ENCODE data around the gene UMAD1. TPM values are rescaled to one million over a fixed set of nuclear protein-coding genes. Genes with fewer than 3 reads are reported as not detected.

UMAD1 gene
- total RNA-seq, 4 donors from 2014 or later, result 39.4 to 46.4 (median 44.0) TPM

DNA sequence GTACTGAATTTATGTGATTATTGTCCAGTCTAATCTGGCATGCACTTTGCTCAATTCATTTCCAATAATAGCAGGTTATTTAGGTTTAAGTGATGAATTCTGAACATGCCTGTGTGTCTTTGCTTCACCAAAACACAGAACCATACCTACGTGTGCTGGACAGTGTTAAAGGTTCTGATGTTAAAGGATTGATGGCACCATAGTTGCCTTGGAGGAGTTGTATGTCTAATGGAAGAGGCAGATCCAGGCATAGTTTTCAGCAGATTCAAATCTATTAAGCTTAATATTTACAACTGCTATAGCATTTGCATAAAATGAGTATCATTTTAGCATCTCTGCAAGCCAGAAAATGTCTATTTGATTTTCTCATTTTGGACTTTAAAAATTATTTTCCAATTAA lies 28.0 kb upstream of the UMAD1 start:
- no peak for TF ChIP-seq POLR2A (IDR thresholded peaks at IDR 0.05)
- no peak for TF ChIP-seq CTCF (IDR thresholded peaks at IDR 0.05)
- DNase-seq, result no peak
- intact Hi-C loops (cut with DNase I), result no loop called here
- Histone ChIP-seq H3K27me3 (no peaks in the 10 kb centered on the region), H3K4me3 (replicated peaks in 1 of 3) (no peak overlapping the region), H3K36me3 (no peaks in the 10 kb centered on the region), H3K27ac (no peak overlapping the region), H3K4me1 (peaks cover 0 to 4% of the 10 kb centered on the region in 2 donors), H3K9me3 (no peaks in the 10 kb centered on the region)
- WGBS, 2 donors, result 92 to 100% methylated on average over 1 of the region's 1 CpG

- 88 to 97% methylated on average over 1 of the region's 1 CpG for WGBS, 2 donors
- H3K4me3 ChIP-seq (replicated peaks in 1 of 3), result no peak overlapping the region
- H3K36me3 ChIP-seq, result no peaks in the 10 kb centered on the region
- TF ChIP-seq POLR2A (IDR thresholded peaks at IDR 0.05) (no peak), CTCF (IDR thresholded peaks at IDR 0.05) (no peak)
- H3K27ac ChIP-seq, result no peak overlapping the region
- H3K9me3 ChIP-seq, result no peaks in the 10 kb centered on the region
- no peaks in the 10 kb centered on the region for H3K4me1 ChIP-seq
- no peaks in the 10 kb centered on the region for H3K27me3 ChIP-seq
- DNase-seq, result no peak
- intact Hi-C loops (cut with DNase I), result no loop called here
These were observed 27.3 kb upstream of the UMAD1 start for GRCh38 chr7:7613210-7613609.

DNA sequence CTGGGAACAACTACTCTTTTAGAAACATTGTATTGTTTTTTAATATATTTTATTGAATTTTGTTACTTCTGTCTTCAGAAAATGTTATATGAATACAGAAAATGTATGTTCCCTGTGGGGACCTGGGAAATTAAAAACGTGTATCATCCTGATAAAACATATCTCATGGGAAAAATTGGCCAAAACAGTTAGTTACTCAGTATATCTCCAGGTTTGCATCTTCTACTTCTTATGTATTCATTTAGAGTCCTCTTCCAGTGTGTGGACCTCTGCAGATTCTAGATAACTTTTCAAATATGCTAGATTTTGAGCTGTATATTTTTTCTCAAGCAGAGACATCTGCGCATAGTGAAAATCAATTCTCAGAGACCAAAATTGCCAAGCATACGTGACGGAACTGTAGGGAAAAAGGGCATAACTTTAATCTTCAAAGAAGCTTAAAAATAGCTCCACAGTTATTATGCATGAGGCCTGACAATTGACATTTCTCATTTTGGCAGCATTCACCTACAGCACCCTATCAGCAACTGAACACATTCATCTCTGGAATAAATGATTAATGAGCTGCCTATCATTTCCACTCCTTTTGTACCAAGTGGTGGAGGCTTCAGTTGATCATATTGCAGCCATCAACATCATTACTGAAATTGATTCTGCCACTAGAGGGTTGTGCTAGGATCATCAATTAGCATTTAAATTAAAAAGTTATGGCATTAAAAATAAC lies 26.4 kb upstream of the UMAD1 start:
- H3K4me1 ChIP-seq, result no peaks in the 10 kb centered on the region
- no peak overlapping the region for H3K4me3 ChIP-seq (replicated peaks in 1 of 3)
- TF ChIP-seq CTCF (IDR thresholded peaks at IDR 0.05) (no peak), POLR2A (IDR thresholded peaks at IDR 0.05) (no peak)
- no peak overlapping the region for H3K27ac ChIP-seq
- WGBS, 2 donors, result 87 to 88% methylated on average over 4 of the region's 4 CpGs
- intact Hi-C loops (cut with DNase I), result no loop called here
- H3K36me3 ChIP-seq, result no peaks in the 10 kb centered on the region
- no peaks in the 10 kb centered on the region for H3K27me3 ChIP-seq
- no peaks in the 10 kb centered on the region for H3K9me3 ChIP-seq
- DNase-seq, result no peak

DNA sequence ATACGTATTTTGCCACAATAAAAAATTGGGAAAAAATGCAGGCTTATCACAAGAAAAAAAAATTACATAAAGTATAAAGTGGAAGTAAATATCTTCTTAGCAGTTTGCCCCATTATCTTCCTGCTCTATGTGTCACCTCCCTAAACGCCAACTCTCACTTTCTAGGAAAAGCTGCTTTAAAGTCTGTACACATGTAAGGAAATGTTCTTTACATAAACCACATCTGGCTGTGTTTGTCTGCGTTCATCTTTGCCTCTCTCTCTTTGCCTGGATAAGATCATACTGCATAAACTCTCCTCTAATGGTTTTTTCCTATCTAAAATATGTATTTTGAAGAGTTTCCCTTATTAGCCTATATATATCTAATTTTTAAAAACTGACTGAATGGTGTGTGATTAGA lies 23.0 kb upstream of the UMAD1 start:
- Histone ChIP-seq H3K4me1 (no peaks in the 10 kb centered on the region), H3K27ac (no peak overlapping the region), H3K36me3 (no peaks in the 10 kb centered on the region), H3K9me3 (no peaks in the 10 kb centered on the region), H3K27me3 (no peaks in the 10 kb centered on the region), H3K4me3 (replicated peaks in 1 of 3) (no peak overlapping the region)
- DNase-seq, result no peak
- TF ChIP-seq POLR2A (IDR thresholded peaks at IDR 0.05) (no peak), CTCF (IDR thresholded peaks at IDR 0.05) (no peak)
- WGBS, 2 donors, result 86 to 89% methylated on average over 3 of the region's 3 CpGs
- intact Hi-C loops (cut with DNase I), result no loop called here

- 100% methylated on average over 1 of the region's 1 CpG for WGBS, 2 donors
- H3K4me1 ChIP-seq, result no peaks in the 10 kb centered on the region
- H3K27me3 ChIP-seq, result no peaks in the 10 kb centered on the region
- intact Hi-C loops (cut with DNase I), result no loop called here
- no peak for TF ChIP-seq POLR2A (IDR thresholded peaks at IDR 0.05)
- no peak for TF ChIP-seq CTCF (IDR thresholded peaks at IDR 0.05)
- DNase-seq, result no peak
- no peaks in the 10 kb centered on the region for H3K9me3 ChIP-seq
- H3K27ac ChIP-seq, result no peak overlapping the region
- H3K36me3 ChIP-seq, result no peaks in the 10 kb centered on the region
- no peak overlapping the region for H3K4me3 ChIP-seq (replicated peaks in 1 of 3)
These were observed 22.1 kb upstream of the UMAD1 start for GRCh38 chr7:7618410-7618809.

Data from thyroid gland (tissue), 4 donors.